ENCODE results near the gene OR5I1. TPM values are rescaled to one million over a fixed set of nuclear protein-coding genes. Genes with fewer than 3 reads are reported as not detected.
"Not testable (repeated sequence)": the region's sequence is repeated elsewhere in the genome, so short reads cannot be mapped to it uniquely, and the experiment has no call there.

The OR5I1 gene
- not detected for polyA plus RNA-seq (2013, experiment 1 of 2; ENCODE audit: insufficient read length)
- not detected for polyA plus RNA-seq (2013, experiment 2 of 2; ENCODE audit: insufficient read length)

DNA sequence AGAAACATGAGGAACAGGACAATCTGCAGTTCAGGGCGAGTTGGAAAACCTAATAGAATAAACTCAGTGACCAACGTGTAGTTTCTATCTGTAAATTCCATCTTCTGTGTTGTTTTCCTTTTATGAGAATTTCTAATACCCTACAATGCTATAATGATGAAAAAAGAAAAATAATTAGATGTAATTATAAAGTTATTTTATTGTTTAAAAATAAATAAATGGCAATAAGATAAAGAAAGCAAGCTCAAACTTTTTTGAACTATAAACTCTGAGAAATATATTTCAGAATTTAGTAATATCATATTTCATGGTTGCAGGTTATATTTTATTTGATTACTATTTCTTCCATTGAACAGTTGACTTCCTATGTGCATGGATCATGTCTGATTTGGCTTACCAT, at the start of gene OR5I1:
Gene OR5I1 (minus strand): TSS at position 101 of the 400 bp plus-strand sequence. CDS start 0 bp downstream, at position 101.
- no peak for DNase-seq

DNA sequence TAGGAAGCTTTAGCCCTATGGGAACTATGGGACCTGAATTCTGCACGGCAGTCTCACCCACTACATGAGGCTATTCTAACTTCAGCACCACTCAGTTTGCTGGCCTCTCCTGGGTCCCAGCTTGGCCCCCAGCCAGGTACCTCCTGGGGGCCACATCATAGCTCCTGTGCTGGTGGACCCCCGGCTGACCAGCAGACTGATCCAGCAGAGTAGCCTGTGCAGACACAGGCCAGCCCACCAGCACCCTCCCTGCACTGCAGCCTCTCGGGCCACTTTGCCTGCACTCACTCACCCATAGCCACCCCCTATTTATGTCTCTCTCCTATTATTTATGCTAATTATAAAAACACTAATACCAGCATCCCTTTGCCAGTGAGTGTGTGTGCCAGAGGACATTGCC, 34.7 kb upstream of the OR5I1 start:
- DNase-seq = no peak

DNA sequence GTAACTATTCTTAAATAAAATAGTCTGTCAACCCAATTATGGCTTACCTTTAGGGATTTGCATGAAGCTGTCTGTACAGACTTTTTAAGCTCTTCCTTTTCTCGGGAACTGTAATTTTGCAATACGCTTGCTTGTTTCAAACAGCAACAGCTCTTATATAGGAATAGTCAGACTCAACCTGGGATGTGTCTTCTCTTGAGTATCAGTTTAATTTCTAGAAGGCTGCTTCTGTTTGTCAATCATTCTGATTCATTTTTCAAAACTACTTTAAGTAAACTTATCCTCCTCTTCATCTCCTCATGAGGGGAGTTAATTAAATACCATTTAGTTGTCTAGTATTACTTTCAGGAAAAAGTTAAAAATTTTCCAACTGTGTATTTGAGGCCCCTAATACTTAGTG, 33.6 kb upstream of the OR5I1 start, which contains the start of gene OR10AG1:
Gene OR10AG1 (minus strand): TSS at position 101 of the 400 bp plus-strand sequence. CDS start 38 bp downstream, at position 63.
- no peak for DNase-seq

DNA sequence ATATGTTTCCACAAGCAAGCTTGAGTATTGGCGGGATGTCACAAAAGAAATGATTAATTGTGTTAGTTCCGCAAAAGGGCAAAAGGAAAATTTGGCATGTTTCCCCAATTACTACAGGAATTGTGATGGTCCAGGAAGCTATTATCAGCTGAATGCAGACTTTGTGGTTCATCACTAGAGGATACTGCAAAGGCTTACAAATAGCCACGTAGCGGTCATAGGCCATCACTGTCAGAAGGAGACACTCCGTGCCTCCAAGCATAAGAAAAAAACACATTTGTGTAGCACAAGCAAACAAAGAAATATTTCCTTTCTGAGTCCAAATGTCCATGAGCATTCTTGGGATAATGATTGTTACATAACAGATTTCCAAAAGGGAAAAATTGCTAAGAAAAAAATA, 31.7 kb upstream of the OR5I1 start:
- DNase-seq = no peak

DNA sequence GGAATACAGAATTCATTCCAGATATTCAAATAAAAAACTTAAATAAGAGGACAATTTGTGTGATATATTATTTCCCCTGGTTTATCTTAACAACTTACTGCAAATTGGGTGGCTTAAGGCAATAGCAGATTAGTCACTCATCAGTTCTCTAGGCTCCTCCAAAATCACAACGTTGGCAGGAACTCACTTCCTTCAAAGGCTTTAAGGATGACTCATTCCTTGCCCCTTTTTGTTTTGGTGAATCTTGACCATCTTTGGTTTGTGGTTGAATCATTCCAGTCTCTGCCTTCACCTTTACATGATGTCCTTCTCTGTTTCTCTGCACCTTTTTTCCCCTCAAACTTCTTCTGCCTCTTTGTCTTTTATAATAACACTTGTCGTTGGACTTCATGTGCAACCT, 30.2 kb upstream of the OR5I1 start:
- DNase-seq = no peak

DNA sequence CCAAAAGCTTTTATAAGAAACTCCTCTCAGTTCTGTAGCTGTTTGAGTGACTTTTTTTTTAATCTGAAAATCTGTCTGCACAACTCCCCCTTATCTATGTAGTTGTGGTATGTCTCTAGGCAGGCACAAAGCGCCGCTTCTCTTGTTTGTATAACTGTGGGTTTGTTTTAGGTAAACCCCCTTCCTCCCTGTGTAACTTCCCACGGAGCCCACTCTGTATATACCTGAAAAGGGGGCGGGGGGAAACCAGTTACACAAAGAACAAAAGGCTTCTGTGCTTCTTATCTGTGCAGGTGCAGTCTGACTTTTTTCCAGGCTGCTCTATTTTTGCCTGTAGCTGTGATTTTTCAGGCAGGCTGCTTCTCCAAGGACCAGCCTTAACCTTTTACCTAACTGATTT, 20.3 kb upstream of the OR5I1 start:
- no peak for DNase-seq

DNA sequence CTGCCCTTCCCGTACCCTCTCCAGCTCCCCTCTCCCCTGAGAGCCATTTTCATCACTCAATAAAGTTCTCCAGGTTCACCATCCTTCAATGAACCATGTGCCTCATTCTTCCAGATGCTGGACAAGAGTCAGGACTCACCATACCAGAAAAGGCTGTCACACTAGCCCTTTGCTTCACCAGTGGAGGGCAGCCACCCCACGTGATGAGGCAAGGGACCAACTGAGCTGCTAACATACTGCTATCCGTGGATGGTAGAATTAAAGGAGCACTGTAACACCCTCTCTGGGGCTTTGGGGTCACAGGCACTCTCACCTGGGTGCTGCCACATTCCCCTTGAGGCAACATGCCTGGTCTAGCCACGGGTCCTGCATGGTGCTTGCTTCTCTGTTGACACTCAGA, 13.1 kb upstream of the OR5I1 start:
- no peak for DNase-seq

DNA sequence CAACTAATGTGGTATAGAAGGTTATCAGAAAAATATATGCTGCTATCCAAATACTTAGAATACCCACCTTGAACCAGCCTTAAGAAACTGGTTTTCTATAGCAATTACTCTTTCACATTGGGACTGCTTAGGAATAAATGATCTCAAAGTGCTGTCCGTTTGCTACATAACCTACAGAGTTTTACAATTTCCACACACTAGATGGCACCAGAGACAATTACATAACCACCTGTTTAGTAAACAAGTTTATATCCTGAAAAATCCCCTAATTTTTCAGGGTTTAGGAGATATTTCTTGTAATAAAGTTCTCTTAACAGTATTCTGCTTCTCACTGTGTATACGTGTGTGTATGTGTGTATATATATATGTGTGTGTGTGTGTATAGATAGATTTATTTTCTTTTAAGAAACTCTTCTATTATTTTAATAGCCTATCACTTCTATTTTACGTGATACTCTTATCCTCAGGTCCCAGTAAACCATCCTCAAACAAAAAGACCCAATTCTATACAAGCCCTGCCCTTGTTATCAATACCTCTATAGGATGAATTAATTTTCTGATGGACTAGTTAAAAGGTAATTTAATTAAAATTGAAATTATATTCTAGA, 6.7 kb upstream of the OR5I1 start:
- peak; percentile 7 for DNase-seq

DNA sequence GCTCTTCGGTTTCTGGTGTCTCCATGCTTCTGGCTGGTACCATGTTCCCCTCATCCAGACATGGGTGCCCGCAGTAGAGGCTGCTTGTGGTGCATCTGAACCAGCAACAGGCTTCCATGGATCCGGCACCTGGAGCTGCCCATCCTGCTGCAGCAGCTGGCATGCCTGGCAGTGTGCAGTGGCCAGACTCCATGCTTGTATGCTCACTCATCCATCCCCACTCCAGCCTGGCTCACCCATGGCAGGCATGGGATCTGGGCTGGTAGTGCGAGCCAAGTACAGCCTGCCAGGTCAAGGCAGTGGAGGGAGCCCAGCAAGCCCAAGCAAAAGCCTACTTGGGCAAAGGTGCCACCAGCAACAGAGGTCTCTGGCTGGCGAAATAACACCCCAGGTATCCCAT, 15.7 kb downstream of the OR5I1 start:
- no peak for DNase-seq

DNA sequence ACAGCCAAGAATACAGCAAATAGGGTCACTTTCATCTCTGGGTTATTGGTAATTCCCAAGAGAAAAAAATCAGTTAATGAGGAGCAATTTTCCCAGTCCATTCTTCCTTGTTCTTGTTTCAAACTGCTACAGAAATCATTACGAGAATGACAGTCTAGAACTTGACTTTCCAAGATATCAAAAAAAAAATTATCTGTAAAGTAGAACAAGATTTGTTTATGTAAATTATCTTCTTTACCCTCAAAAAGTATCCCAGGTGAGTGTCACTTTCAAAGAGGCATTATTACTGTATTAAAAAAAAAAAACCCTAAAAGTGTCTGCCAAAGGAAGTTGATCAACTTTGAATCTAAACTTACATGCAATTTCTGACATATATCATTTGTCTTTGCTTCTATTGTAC, 21.7 kb downstream of the OR5I1 start, which contains the start of gene OR5W2:
Gene OR5W2 (minus strand): TSS at position 101 of the 400 bp plus-strand sequence. CDS start 0 bp downstream, at position 101.
- no peak for DNase-seq

DNA sequence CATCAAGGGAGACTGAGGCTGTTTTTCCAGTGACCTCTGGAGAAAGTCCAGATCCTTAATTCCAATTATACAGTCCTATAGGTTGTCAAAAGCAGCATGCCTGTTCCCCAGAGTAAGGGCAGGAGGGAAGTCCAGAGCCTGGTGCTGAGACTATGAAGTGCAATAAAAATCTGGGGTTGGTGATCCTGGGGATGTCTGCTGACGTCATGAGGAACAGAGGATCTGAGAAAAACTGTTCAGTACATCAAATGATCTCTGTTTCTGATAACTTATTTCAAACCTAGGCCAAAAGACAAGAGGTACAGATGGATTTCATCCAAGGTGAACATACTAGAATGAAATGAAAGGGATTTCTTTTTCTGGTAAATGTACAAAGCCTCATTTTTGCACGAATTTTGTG, 33.9 kb downstream of the OR5I1 start:
- no peak for DNase-seq

DNA sequence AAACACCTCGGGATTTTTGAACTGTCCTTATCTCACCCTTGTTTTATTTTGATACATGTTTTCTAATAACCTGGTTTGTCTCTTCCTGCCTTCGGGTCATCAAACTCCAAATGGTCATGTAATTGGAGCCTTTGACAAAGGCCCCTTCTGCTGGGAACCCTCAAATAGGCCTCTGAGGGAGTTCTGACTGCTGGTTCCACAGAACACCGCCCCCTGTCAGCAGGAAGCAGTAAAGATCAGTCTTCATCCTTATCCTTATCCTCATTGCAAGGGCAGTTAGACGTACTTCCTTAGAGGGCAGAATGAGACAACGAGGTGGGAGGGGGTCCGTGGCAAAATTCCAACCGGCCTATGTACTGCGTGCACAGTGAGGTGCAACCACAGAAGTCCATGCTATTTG, 41.0 kb downstream of the OR5I1 start:
- DNase-seq = no peak

DNA sequence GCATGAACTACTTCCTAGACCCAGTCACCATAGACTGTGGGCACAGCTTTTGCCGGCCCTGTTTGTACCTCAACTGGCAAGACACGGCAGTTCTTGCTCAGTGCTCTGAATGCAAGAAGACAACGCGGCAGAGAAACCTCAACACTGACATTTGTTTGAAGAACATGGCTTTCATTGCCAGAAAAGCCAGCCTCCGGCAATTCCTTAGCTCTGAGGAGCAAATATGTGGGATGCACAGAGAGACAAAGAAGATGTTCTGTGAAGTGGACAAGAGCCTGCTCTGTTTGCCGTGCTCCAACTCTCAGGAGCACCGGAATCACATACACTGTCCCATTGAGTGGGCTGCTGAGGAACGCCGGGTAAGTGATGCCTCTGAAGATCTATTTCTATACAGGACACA, 50.7 kb downstream of the OR5I1 start:
- not testable (repeated sequence) for DNase-seq
